ENCODE measurements around the gene KLHDC9. TPM values are rescaled to one million over a fixed set of nuclear protein-coding genes. Genes with fewer than 3 reads are reported as not detected.

KLHDC9 gene
- total and polyA plus RNA-seq, 2 of the 8 experiments (the other 6 are each of a cell fraction or from before 2014, with no cell fraction given): 6.5 to 15.6 TPM

GRCh38 chr1:161115132-161115711, 17.1 kb downstream of the KLHDC9 start (continued):
- TF ChIP-seq, protein P1, sequence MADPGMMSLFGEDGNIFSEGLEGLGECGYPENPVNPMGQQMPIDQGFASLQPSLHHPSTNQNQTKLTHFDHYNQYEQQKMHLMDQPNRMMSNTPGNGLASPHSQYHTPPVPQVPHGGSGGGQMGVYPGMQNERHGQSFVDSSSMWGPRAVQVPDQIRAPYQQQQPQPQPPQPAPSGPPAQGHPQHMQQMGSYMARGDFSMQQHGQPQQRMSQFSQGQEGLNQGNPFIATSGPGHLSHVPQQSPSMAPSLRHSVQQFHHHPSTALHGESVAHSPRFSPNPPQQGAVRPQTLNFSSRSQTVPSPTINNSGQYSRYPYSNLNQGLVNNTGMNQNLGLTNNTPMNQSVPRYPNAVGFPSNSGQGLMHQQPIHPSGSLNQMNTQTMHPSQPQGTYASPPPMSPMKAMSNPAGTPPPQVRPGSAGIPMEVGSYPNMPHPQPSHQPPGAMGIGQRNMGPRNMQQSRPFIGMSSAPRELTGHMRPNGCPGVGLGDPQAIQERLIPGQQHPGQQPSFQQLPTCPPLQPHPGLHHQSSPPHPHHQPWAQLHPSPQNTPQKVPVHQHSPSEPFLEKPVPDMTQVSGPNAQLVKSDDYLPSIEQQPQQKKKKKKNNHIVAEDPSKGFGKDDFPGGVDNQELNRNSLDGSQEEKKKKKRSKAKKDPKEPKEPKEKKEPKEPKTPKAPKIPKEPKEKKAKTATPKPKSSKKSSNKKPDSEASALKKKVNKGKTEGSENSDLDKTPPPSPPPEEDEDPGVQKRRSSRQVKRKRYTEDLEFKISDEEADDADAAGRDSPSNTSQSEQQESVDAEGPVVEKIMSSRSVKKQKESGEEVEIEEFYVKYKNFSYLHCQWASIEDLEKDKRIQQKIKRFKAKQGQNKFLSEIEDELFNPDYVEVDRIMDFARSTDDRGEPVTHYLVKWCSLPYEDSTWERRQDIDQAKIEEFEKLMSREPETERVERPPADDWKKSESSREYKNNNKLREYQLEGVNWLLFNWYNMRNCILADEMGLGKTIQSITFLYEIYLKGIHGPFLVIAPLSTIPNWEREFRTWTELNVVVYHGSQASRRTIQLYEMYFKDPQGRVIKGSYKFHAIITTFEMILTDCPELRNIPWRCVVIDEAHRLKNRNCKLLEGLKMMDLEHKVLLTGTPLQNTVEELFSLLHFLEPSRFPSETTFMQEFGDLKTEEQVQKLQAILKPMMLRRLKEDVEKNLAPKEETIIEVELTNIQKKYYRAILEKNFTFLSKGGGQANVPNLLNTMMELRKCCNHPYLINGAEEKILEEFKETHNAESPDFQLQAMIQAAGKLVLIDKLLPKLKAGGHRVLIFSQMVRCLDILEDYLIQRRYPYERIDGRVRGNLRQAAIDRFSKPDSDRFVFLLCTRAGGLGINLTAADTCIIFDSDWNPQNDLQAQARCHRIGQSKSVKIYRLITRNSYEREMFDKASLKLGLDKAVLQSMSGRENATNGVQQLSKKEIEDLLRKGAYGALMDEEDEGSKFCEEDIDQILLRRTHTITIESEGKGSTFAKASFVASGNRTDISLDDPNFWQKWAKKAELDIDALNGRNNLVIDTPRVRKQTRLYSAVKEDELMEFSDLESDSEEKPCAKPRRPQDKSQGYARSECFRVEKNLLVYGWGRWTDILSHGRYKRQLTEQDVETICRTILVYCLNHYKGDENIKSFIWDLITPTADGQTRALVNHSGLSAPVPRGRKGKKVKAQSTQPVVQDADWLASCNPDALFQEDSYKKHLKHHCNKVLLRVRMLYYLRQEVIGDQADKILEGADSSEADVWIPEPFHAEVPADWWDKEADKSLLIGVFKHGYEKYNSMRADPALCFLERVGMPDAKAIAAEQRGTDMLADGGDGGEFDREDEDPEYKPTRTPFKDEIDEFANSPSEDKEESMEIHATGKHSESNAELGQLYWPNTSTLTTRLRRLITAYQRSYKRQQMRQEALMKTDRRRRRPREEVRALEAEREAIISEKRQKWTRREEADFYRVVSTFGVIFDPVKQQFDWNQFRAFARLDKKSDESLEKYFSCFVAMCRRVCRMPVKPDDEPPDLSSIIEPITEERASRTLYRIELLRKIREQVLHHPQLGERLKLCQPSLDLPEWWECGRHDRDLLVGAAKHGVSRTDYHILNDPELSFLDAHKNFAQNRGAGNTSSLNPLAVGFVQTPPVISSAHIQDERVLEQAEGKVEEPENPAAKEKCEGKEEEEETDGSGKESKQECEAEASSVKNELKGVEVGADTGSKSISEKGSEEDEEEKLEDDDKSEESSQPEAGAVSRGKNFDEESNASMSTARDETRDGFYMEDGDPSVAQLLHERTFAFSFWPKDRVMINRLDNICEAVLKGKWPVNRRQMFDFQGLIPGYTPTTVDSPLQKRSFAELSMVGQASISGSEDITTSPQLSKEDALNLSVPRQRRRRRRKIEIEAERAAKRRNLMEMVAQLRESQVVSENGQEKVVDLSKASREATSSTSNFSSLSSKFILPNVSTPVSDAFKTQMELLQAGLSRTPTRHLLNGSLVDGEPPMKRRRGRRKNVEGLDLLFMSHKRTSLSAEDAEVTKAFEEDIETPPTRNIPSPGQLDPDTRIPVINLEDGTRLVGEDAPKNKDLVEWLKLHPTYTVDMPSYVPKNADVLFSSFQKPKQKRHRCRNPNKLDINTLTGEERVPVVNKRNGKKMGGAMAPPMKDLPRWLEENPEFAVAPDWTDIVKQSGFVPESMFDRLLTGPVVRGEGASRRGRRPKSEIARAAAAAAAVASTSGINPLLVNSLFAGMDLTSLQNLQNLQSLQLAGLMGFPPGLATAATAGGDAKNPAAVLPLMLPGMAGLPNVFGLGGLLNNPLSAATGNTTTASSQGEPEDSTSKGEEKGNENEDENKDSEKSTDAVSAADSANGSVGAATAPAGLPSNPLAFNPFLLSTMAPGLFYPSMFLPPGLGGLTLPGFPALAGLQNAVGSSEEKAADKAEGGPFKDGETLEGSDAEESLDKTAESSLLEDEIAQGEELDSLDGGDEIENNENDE (IDR thresholded peaks at IDR 0.05; ENCODE audit: insufficient replicate concordance, low read length): no peak
- TF ChIP-seq SP1 (IDR thresholded peaks at IDR 0.05; ENCODE audit: low read depth, low read length) (no peak), RBBP5 (IDR thresholded peaks at IDR 0.05; ENCODE audit: borderline replicate concordance, low read depth, low read length) (no peak), RFX5 (IDR thresholded peaks at IDR 0.05; ENCODE audit: borderline replicate concordance, low read depth, low read length) (no peak), MAFK (IDR thresholded peaks at IDR 0.05; ENCODE audit: low read depth, low read length) (no peak), JUND (IDR thresholded peaks at IDR 0.05; ENCODE audit: low read length) (no peak), CHD1 (IDR thresholded peaks at IDR 0.05; ENCODE audit: low read depth, low read length) (no peak), ATF3 (IDR thresholded peaks at IDR 0.05; ENCODE audit: insufficient read depth, low read depth, low read length) (no peak), POLR2A (IDR thresholded peaks at IDR 0.05; ENCODE audit: control extremely low read depth in 1 of 2, low read depth in 2 of 2, low read length in 2 of 2) (no peak), HDAC6 (IDR thresholded peaks at IDR 0.05; ENCODE audit: low read depth, low read length) (no peak), EP300 (IDR thresholded peaks at IDR 0.05; ENCODE audit: borderline replicate concordance in 1 of 2, low read depth in 2 of 2, low read length in 2 of 2) (no peak)
